ENCODE data around the gene HK2.

Gene HK2

GRCh38 chr2:74860079-74860478, 26.2 kb downstream of the HK2 start:
- no peak for DNase-seq

- DNase-seq = no peak
These were observed 26.6 kb downstream of the HK2 start for GRCh38 chr2:74860521-74860920.

GRCh38 chr2:74861531-74861930, 27.6 kb downstream of the HK2 start:
- DNase-seq = no peak

- DNase-seq = no peak
These were observed 28.4 kb downstream of the HK2 start for GRCh38 chr2:74862020-74862964.

- no peak for DNase-seq
These were observed 29.9 kb downstream of the HK2 start for GRCh38 chr2:74863802-74864248.

- DNase-seq = no peak
These were observed 31.1 kb downstream of the HK2 start for GRCh38 chr2:74864728-74865722.

- DNase-seq = no peak
These were observed 32.1 kb downstream of the HK2 start for GRCh38 chr2:74865770-74866674.

GRCh38 chr2:74867841-74868658, 34.1 kb downstream of the HK2 start:
- no peak for DNase-seq

GRCh38 chr2:74869517-74869916, 35.6 kb downstream of the HK2 start:
- DNase-seq = no peak

- no peak for DNase-seq
These were observed 37.0 kb downstream of the HK2 start for GRCh38 chr2:74870951-74871350.

GRCh38 chr2:74871414-74871813, 37.5 kb downstream of the HK2 start:
- no peak for DNase-seq

- no peak for DNase-seq
These were observed 38.5 kb downstream of the HK2 start for GRCh38 chr2:74872389-74872836.

GRCh38 chr2:74873012-74873665, 39.2 kb downstream of the HK2 start:
- DNase-seq = no peak

GRCh38 chr2:74873678-74874640, 40.0 kb downstream of the HK2 start:
- no peak for DNase-seq

- DNase-seq = peak; percentile 23
These were observed 42.4 kb downstream of the HK2 start for GRCh38 chr2:74876081-74876886.

GRCh38 chr2:74877376-74877775, 43.4 kb downstream of the HK2 start:
- DNase-seq = no peak

GRCh38 chr2:74877781-74878433, 44.0 kb downstream of the HK2 start:
- DNase-seq = no peak

GRCh38 chr2:74878551-74878950, 44.6 kb downstream of the HK2 start:
- DNase-seq = no peak
